HL-60 (cell line): ENCODE data around the gene TCFL5.

Experiments
- DNase-seq, 2 experiments: peaks; one replicate each; pipeline ENCODE4 v3.0.0-alpha.2; 2010 to 2020; ENCODE audit warnings: low read depth in 1 of 2, low spot score in 1 of 2
- H3K27ac ChIP-seq: fragments of 250-450 bp; sonication (Bioruptor Pico); replicated peaks from 2 replicates; pipeline ENCODE4 v1.5.1; 2020; ENCODE audit warnings: mild to moderate bottlenecking, moderate library complexity
- H3K27me3 ChIP-seq: fragments of 250-450 bp; sonication (Bioruptor Pico); 2 replicates; pipeline ENCODE4 v1.5.1; 2021; ENCODE audit warnings: mild to moderate bottlenecking, moderate library complexity; ENCODE audit not compliant: insufficient read depth, poor library complexity, severe bottlenecking
- H3K4me3 ChIP-seq: replicated peaks from 2 replicates; pipeline ENCODE4 v1.5.1; 2011; ENCODE audit warnings: mild to moderate bottlenecking, control low read depth, low read length; ENCODE audit not compliant: insufficient read depth
- GABPA ChIP-seq: IDR thresholded peaks from 2 replicates; pipeline ENCODE4 v1.6.1; 2012; ENCODE audit warnings: low read depth
- POLR2AphosphoS5 ChIP-seq: IDR thresholded peaks from 2 replicates; pipeline ENCODE4 v1.6.1; 2012; ENCODE audit warnings: low read depth
- SPI1 ChIP-seq: IDR thresholded peaks from 2 replicates; pipeline ENCODE4 v1.6.1; 2012; ENCODE audit warnings: low read depth, mild to moderate bottlenecking, borderline replicate concordance
- TF ChIP-seq, protein P1 (sequence below): IDR thresholded peaks from 2 replicates; pipeline ENCODE4 v1.6.1; 2012; ENCODE audit warnings: low read depth; ENCODE audit not compliant: insufficient replicate concordance
- TF ChIP-seq, protein P2 (sequence below): IDR thresholded peaks from one replicate; pipeline ENCODE4 v1.5.1; 2011; ENCODE audit warnings: low read length, control low read depth, inconsistent platforms; ENCODE audit not compliant: insufficient read depth

TCFL5 gene

DNA sequence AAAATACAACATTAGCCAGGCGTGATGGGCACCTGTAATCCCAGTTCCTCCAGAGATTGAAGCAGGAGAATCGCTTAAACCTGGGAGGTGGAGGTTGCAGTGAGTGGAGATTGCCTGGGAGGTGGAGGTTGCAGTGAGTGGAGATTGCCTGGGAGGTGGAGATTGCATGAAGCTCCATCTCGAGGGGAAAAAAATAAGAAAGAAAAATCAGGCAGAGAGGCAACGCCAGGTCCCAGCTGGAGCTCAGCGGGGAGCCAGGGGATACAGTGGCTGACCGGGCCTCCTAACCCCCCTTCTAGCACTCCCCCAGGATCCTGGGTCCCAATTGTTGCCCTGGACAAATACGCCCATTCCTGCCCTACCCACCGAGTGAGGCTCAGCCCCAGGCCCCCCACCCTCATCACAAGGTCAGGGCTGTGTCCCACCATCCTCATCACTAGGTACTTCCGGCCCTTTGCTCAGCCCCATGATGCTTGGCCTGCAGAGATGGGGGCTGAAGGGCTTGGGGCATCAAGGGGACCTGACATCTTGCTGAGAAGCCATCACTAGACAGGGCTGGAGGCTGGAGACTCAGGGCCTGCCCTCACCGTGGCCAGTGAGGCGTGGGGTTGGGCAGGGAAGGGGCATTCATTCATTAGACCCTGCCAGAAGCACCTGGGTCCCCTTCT, 55.1 kb downstream of the TCFL5 start:
- Histone ChIP-seq H3K27ac (0 out of 2 replicates have a peak overlapping the region, but pooled peaks have one; percentile 32), H3K4me3 (peak overlapping the region; percentile 85), H3K27me3 (no peaks in the 10 kb centered on the region)
- no peak for DNase-seq
- TF ChIP-seq SPI1 (no peak), POLR2AphosphoS5 (no peak), GABPA (no peak)
- TF ChIP-seq, protein P1, sequence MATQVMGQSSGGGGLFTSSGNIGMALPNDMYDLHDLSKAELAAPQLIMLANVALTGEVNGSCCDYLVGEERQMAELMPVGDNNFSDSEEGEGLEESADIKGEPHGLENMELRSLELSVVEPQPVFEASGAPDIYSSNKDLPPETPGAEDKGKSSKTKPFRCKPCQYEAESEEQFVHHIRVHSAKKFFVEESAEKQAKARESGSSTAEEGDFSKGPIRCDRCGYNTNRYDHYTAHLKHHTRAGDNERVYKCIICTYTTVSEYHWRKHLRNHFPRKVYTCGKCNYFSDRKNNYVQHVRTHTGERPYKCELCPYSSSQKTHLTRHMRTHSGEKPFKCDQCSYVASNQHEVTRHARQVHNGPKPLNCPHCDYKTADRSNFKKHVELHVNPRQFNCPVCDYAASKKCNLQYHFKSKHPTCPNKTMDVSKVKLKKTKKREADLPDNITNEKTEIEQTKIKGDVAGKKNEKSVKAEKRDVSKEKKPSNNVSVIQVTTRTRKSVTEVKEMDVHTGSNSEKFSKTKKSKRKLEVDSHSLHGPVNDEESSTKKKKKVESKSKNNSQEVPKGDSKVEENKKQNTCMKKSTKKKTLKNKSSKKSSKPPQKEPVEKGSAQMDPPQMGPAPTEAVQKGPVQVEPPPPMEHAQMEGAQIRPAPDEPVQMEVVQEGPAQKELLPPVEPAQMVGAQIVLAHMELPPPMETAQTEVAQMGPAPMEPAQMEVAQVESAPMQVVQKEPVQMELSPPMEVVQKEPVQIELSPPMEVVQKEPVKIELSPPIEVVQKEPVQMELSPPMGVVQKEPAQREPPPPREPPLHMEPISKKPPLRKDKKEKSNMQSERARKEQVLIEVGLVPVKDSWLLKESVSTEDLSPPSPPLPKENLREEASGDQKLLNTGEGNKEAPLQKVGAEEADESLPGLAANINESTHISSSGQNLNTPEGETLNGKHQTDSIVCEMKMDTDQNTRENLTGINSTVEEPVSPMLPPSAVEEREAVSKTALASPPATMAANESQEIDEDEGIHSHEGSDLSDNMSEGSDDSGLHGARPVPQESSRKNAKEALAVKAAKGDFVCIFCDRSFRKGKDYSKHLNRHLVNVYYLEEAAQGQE, result no peak
- TF ChIP-seq, protein P2, sequence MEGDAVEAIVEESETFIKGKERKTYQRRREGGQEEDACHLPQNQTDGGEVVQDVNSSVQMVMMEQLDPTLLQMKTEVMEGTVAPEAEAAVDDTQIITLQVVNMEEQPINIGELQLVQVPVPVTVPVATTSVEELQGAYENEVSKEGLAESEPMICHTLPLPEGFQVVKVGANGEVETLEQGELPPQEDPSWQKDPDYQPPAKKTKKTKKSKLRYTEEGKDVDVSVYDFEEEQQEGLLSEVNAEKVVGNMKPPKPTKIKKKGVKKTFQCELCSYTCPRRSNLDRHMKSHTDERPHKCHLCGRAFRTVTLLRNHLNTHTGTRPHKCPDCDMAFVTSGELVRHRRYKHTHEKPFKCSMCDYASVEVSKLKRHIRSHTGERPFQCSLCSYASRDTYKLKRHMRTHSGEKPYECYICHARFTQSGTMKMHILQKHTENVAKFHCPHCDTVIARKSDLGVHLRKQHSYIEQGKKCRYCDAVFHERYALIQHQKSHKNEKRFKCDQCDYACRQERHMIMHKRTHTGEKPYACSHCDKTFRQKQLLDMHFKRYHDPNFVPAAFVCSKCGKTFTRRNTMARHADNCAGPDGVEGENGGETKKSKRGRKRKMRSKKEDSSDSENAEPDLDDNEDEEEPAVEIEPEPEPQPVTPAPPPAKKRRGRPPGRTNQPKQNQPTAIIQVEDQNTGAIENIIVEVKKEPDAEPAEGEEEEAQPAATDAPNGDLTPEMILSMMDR, result no peak

DNA sequence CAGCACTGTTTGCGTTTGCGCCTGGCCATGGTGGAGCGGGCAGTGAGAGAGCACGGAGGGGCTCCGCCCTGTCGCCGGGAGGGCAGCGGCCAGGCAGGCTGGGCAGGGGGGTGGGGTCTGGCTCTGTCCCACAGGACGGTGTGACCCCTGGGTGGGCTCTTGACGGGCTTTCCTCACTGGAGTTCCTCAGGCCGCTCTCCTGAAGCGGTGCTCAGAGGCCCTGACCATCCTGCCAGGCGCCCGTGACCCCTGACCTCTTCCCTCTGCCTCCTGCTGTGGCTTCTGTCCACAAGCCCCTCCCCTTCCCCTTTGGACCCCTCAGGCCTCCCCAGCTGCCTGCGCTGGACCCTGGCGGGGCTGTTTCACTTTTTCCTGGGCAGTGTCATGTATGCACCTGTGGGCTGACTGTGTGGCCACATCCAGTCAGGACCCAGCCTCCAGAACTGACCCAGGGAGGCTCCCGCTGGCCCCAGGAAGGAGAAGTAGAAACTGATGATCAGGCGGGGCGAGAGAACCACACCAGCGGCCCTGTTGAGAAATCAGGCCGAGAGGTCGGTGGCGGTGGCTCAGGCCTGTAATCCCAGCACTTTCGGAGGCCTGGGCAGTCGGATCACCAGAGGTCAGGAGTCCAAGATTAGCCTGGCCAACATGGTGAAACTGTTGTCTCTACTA, 55.8 kb downstream of the TCFL5 start:
- TF ChIP-seq SPI1 (no peak), POLR2AphosphoS5 (no peak), GABPA (no peak)
- TF ChIP-seq, protein P2, result no peak
- DNase-seq, result peak in 1 of 2 experiments; percentile 63
- Histone ChIP-seq H3K4me3 (peak overlapping the region; percentile 85), H3K27ac (peak overlapping the region; percentile 58), H3K27me3 (no peaks in the 10 kb centered on the region)

DNA sequence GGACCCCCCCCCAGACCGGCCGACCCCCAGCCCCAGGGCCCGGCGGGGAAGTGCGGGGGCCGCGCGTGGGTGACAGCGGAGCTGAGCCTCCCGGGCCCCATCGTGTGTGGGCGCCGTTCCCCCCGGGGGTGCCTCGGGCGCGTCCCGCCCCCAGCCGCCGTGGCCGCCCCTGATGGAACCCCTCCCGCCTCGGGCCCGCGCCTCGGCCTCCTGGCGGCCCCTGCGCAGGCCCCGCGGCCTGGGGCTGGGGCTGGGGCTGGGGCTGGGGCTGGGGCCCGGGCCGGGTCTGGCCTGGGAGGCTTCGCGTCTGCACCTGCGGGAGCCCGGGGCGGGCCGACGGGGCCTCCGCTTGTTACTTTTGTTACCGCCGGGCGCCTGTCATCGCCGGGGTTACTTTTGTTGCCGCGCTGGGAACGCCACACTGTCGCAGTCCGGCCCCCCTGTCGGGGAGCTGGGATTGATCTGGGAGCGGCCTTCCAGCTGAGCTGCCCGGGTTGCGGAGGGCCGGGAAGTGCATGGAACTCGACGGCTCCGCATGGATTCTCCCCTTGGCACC, 56.4 kb downstream of the TCFL5 start:
- Histone ChIP-seq H3K27ac (peak overlapping the region; percentile 58), H3K27me3 (no peaks in the 10 kb centered on the region), H3K4me3 (peak overlapping the region; percentile 85)
- TF ChIP-seq SPI1 (no peak), POLR2AphosphoS5 (no peak), GABPA (no peak)
- TF ChIP-seq, protein P2, result no peak
- TF ChIP-seq, protein P1, result no peak
- DNase-seq, result no peak
